NK-92 treated with Interleukin-12 subunit alpha and Interleukin-12 subunit beta, amount 100 ng/mL, for 24 hours (cell line): Measurements from ENCODE around the gene NPFFR1.

Experiments
- DNase-seq: peaks from one replicate; lab custom pipeline; 2025; lab: John Stamatoyannopoulos, UW

NPFFR1 gene

DNA sequence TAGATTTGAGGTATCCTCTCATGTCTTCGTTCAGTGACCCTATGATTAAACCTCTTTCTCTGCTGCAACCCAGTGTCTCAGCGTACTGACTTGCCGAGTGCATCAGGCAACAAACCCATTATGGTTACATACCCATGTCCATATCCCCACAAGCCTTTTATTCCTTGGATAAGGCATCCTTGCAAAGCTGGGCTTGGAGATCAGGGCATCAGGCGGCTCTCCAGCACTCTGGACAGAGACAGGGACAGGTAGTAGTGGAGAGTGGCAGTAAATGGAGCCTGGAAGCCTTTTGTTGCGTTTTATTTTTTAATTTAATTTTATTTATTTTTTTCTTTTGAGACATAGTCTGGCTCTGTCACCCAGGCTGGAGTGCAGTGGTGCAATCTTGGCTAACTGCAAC lies 32.0 kb upstream of the NPFFR1 start:
- DNase-seq = no peak

DNA sequence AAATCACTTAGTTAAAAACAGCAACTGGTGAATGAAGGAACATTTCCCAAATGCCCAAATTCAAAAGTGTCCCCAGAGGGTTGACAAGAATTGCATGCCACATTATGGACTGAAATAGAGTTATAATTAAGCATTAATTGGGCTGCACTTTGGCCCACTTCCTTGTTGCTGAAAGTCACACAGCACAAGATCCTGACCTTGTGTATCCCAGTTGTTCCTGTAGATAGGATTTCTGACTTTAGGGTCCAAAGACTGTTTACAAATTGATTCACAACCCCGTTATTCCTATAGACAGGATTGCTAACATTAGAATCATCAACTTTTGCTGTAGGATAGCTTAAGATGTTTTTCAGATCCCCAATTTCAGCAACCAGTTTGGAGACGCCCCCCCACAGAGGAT lies 31.5 kb upstream of the NPFFR1 start:
- DNase-seq = no peak

DNA sequence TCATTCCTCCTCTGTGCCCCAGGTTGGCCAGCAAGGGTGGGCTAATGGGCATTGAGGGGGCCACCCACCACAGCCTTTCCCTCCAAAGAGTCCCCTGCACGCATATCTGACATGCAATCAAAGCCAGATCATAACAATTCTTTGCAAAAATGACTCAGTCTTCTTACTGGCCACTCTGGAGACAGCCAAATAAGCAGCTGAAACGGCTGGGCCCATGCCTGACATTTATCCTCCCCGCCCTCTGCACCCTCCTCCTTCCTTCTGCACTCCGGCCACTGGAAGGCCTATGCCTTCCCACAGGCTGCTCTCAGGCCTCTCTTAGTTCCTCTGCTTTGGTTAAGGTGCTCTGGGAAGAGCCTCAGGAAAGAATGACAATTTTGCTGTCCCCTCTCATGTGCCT lies 29.2 kb upstream of the NPFFR1 start:
- DNase-seq = no peak

DNA sequence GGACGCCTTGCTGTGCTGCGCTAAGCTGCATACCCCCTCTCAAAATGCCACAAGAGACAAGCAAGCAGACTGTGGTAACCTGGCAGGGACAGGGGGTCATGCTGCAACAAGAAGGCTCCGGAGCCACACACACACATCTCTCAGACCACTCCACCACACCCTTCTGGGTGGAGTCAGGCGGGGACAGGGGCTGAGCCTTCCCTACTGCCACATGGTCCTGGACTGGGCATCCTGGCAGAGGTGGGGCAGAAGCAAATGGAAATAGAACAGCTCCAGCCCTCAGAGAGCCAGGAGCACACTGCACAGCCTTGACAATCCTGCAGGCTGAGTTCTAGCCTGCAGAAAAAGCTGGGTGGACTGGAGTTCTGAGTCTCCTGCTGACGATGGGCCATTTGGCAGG lies 28.4 kb upstream of the NPFFR1 start:
- DNase-seq = no peak

DNA sequence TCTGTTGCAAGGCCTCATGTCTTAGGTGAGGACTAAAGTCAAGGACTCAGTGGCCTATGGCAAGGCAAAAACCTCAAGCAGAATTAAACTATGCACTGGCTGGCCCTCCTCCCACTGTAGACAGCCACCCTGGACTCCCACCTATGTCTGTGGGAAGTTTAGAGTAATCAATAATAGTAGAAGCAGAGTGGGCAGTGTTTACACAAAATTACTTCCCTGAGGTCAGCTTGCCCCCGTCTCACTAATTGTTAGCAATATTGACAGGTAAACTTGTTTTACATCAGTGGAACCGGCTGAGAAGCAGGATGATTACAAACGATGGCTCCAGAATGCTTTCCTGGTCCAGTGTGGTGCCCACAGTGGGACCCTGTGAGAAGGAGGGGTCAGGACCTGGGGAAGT lies 27.9 kb upstream of the NPFFR1 start:
- no peak for DNase-seq

DNA sequence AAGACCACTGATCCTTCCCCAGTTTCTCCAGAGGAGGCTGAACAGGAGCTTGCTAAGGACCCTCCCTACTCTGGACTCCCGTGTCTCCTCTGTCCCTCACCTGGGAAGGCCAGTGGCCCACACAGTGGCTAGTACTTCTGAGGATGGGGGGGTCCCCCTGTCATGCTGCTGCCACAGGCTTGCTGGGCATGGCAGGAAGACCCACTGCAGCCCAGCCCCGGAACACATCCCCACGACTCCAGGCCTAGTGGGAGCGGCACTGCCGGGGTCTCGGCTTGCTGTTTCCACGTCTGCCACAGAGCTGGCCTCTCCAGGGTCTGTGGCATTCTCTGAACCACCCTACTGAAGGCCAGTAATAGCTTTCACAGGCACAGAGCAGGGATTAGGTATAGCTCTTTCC lies 25.9 kb upstream of the NPFFR1 start:
- no peak for DNase-seq

DNA sequence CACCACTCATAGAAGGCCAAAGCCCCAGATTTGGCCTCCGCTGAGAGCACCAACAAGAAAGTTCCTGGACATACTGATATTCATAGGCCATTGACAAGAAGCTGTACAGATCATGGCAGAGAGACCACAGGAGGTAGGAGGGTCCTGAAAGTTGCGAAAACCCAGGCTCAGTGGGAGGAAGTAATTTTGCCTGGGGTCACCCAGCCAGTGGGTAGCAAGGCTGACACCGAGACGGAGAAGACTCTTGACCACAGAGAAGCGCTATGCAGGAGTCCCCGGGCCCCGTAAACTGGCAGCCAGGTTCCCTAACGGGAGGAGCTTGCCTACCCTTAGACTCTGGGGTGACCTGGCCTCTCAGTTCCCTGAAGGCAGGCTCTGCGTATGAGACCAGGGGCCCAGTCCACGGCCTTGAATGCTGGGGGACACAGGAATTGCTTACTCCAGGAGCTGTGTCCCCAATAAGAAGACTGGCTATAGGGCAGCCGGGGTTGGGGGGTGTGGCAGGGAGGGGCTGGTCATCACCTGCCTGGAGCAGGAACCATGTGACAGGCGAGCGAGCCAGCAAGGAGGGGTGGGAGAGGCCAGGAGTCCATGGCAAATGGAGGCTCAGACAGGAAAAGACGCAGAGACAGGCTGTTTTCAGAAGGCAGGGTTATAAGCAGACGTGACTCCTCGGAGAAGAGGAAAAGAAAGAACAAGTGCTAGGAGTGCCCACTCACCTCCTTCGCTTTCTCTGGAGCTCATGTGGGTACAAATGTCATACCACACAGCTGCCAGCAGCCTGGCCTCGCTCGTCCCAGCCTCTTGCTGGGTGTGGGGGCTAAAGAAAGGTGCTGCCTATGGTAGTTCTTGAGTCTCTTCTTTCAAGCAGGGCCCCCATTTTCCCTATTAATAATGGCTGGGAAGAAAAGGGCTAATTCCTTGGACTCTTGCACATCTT lies 24.6 kb upstream of the NPFFR1 start:
- no peak for DNase-seq

DNA sequence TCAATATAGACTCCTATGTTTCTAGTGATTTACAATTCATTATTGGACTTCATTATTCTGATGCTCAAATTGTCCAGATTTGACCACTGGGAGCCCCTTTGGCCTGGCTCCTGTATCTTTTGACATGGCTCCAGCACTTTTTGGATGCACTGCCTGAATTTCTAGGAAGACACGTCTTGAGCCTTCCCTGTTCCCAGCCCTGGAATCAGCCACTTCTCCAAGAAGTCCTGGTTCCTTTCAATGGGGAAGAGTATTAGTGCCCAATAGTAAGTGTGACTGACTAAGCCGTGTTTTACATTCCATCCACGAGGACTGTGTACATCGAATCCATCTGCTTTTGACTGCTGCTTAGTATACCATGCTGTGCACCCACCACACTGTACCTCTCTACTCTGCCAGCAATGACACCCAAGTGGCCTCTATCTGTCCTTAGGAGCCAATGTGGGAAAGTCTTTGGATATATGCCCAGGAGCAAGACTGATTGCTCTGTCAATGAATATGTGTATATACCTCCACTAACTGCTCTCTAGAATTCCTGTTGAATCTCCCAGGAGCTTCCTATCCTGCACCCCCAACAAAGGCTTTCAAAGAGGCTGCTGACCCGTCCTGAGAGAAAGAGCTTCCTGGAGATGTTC lies 23.2 kb upstream of the NPFFR1 start:
- no peak for DNase-seq

DNA sequence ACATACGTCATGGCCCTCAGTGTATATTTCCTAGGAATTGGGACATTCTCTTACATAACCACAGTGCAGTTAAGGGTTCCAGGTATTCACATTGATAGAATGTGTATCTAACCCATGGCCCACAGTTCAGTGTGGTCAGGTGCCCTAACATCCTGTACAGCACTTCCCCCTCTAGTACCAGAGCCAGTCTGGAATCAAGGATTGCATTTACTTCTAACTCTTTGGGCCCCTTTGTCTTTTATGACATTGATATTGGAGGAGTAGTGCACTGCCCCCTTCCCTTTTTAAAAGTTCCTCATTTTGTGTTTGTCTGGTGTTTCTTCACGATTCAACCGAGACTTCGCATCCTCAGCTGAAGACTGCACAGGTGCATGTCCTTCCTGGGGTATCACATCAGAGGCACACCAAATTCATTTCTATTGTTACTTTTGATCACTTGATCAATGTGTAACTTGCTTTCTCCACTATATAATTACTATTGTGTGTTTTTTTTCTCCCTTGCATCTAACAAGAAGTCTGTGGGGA lies 22.4 kb upstream of the NPFFR1 start:
- no peak for DNase-seq

DNA sequence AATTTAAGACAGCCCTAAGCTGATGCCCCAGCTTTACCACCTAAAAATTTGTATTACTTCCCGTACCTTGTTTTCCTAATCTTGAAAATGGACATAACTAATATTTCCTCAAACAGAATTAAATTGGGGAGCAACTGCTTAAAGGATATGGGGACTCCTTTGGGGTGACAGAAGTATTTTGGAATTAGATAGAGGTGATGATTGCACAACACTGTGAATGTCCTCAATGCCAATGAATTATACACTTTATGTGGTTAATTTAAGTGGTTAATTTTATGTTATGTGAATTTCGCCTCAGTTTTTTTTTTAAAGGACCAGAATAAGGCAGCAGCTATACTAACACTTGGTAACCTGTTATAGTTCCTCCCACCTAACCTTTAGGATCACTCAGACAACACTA lies 19.9 kb upstream of the NPFFR1 start:
- no peak for DNase-seq

DNA sequence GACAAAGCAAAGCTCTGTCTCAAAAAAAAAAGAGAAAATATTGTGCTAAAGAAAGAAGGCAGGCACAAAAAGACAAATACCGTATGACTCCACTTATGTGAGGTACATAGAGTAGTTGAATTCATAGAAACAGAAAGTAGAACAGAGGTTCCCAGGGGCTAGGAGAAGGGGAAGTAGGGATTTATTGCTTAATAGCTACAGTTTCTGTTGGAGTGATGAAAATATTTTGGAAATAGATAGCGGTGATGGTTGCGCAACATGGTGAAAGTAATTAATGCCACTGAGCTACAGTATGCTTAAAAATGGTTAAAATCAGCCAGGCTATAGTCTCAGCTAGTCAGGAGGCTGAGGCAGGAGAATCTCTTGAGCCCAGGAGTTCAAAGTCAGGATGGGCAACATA lies 18.5 kb upstream of the NPFFR1 start:
- DNase-seq = no peak

DNA sequence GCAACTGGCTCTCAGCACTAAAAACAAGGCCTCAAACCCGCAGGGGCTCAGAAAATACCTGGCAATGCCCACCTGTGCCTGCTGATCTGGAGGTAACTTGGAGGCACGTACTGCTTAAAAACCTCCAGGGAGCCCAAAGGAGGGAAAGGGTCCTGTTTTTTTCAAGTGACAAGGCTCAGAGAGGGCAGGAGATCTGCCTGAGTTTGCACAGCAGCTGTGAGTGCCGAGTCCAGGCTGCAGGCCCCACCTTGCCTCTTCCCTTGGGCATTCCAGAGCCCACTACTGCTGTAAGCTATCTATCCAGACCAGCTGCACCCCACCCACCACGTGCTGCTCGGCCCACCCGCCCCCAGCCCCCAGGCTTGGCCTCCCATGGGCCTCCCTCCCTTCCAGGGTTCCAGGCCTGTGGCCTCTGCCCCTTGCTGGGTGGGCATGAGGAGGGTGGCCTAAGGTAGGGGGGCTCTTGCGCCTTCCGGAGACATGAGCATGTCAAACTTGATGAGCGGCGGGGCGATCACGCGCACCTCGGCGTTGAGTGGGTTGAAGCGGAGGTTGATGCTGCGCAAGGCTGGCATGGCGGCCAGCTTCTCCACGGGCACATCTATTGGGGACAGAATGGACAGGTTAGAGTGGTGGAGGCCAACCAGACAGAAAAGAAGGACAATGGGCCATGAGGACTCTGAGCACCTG lies 17.2 kb upstream of the NPFFR1 start:
- DNase-seq = no peak

DNA sequence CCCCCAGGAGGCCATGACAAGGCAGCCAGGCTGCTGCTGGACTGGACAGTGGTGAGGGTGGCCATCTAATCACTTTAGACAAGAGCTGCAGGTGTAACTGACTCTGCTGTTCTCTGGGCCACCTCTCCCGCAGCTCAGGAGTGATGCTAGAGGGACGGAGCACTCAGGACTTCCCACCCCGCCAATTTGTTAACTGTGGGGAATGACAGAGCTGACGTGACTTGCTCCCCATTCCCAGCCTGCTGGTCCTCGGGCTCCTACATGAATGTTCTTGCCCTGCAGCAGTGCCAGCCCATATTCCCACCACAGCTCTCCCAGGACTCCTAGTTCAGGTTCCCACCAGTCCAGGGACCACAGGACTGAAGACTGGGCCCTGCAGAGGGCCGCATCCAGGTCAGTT lies 16.7 kb upstream of the NPFFR1 start:
- no peak for DNase-seq

DNA sequence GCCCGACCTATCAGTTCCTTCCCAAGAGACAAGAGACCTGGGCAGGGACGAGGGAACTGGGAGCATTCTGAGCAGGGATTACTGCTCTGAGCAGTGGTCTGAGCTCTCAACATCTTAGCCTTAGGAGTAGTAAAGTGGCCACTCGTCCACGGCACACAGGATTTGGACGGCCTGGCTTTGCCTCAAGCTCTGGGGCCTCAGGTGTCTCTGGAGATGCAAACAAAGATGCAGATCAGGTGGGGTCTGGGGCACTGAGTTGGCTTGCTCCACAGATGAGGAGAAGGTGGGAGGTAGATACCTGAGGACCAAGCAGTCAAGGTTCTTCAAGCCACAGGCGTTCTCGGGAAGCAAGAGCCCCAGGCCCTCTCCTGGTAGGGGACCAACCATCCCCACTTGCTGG lies 16.1 kb upstream of the NPFFR1 start:
- no peak for DNase-seq

DNA sequence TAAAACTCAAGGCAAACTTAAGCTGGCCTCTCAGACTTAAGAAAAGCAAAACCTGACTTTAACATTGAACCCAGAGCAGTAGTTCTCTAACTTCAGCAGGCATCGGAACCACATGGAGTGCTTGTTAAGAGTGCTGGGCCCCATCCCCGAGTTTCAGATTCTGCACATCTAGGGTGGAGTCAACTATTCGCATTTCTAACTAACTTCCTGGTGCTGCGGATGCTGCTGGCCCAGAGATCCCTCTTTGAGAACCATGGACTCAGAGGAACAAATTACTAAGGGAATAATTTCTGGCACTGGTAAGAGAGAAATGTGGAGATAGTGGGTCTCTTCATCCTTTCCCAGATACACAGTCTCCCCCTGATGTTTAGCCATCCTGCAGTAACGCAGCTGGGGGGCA lies 14.6 kb upstream of the NPFFR1 start:
- DNase-seq = no peak

DNA sequence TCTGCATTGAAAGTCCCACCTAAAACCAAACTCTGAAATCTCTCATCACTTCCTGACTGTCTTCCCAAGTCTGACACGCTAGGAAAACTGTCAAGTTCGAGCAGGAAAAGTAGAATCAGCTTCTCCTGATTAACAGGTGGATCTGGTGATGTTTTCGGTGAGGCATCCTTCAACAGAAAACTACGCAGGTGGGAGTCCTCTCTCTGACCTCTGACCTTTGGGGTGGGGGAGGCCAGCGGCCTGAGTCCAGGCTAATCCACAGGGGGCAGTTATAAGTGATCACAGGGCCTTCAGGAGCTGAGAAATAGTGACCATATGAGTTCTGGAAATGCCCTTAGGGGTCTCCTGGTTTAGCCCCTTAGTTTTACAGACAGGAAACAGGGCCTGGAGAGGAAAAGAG lies 13.4 kb upstream of the NPFFR1 start:
- DNase-seq = no peak

DNA sequence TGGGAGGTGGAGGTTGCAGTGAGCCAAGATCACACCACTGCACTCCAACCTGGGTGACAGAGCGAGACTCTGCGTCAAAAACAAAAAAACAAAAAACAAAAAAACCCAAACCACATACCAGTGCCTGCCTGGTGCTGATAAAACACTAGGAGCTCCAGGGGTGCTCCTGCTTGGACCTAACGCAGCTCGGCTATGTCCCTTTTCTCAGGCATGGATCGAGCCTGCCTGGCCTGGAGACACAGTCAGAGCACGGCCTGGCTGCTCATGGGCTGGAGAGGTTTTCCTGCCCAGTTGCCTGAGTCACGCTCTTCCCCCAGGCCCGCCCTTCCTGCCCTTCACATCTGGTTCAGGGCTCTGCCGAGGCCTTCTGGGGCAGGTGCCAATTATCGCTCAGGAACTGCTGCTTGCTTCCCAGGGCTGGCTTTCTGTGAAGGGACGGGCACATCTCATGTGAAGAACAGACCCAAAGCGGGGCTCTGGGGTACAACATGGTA lies 12.6 kb upstream of the NPFFR1 start:
- DNase-seq = no peak

DNA sequence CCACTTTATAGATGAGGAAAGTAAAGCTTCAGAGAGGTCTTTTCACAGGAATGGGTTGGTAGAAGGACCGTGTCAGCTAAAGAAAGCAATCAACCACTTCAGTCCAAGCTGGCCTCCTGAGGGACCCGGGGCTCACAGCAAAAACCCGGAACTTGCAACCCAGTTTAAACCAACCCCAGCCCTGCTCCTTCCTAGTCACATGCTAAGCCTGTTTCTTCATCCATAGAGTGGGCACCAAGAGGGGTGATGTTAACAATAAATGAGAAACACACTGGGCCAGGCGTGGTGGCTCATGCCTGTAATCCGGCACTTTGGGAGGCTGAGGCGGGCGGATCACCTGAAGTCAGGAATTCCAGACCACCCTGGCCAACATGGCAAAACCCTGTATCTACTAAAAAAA lies 12.1 kb upstream of the NPFFR1 start:
- DNase-seq = no peak

DNA sequence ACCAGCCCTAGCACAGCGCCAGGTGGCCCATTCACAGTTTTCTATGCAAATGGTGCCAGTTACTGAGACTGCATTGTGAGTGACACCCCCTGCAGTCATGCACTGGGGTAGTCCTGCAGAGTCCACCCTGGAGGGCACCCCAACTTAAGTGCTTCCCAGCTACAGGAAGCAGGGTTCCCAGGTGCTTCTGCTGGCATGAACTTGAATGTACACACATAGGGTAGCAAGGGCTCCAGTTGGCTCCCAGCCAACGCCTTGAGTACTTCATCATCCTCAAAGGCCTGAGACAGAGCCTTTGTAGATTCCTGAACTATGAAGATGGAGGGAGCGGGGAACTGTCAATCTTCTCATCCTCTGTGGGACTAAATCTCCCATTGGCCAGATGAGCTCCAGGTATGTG lies 11.5 kb upstream of the NPFFR1 start:
- DNase-seq = no peak

DNA sequence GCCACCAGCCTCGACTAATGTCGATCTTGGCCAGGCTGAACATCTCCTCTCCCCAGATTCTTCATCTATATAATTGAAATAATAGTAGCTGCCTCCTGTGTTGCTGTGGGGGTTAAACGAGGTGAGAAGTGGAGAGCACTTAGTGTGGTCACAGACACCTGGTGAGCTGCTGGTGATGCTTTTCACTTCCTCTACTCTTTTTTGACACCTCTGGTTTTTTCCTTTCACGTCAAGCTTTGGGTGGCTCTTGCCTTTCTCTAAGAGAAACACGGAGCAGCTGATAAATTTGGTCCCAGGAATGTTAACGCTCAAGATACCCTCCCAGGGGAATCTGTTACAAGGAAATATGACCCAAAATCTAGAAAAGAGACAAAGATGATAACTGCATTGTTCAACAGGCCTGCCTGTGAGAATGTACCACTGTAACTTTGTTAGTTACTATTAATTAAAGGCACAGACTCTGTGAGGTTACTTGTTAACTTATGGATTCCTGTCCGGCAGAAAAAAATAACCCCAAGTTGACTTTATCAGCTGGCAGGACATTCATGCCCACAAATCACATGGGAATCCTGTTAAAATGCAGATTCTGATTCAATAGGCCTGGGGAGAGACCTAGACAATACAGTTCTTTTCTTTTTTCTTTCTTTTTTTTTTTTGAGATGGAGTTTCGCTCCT lies 9.5 kb upstream of the NPFFR1 start:
- DNase-seq = no peak

DNA sequence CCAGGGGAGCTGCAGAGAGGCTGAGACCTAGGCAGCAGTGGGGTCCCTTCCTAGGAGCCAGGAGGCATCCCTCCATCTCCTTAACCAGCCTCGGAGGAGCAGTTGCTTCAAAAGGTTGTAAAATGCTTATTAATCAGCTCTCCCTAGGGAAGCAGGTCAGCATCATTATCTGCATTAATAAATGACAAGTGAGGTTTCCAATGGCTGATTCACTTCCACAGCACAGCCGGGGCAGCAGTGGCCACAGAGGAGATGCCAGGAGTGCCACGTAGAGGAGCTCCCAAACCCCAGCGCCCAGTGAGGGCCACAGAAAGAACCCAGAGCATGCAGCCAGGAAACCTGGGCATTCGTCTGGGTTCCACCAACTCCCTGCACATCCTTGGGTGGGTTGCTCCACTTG lies 8.2 kb upstream of the NPFFR1 start:
- DNase-seq = no peak

DNA sequence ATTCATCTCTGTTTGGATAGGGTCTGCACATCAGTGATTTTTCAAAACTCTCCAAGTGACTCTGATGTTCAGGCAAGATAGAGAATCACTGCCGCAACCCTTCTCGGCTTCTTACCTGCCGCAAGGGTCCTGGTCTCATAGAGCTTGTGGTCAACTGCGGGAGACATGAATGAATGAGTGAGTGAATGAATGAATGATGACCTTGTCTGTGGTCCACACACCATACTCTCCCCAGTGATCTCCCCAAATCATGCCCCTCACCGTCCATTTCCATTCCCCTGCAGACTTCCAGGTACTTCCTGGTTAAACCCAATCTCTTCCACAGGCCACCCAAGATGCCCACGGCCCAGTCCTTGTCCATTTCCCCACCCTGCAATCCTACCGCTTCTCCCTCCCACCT lies 5.9 kb upstream of the NPFFR1 start:
- DNase-seq = no peak
